Peyer's patch (tissue), 4 donors: ENCODE results near the gene ADIRF.

Experiments used
- POLR2A ChIP-seq, 2 donors: fragments of 450-650 bp; IDR thresholded peaks; one replicate each; pipeline ENCODE4 v1.5.1; 2017; ENCODE audit warnings: antibody characterized with exemption in 2 of 2, mild to moderate bottlenecking in 2 of 2, moderate library complexity in 2 of 2
- TF ChIP-seq, protein P1 (sequence below), 6 experiments: fragments of 450-650 bp in 4 of 6; fragments of 200-600 bp in 2 of 6; sonication (generic) in 1 of 6; IDR thresholded peaks; one replicate each; pipeline ENCODE4 v1.5.1; 2017 to 2019; ENCODE audit warnings: antibody characterized with exemption in 6 of 6, mild to moderate bottlenecking in 3 of 6, moderate library complexity in 1 of 6

DNA sequence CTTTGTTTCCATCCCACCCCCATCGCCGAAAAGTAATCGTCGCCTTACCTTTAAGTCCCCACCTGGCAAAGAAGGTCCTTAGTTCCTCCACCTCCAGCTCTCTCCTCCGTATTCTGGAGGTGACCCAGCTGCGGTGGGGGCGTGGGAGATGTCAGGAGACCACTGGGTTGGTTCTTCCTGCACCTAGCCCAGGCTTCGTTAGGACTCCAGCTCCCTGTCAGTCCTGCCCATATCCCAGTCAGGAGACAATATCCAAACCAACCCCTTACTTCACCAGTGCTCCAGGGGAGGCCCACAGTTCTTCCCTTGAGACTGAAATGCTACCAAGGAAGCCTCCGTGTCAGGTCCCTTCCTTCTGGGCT is 693 bp downstream of the ADIRF start:
- TF ChIP-seq POLR2A (IDR thresholded peaks at IDR 0.05) = no peak
- TF ChIP-seq, protein P1, sequence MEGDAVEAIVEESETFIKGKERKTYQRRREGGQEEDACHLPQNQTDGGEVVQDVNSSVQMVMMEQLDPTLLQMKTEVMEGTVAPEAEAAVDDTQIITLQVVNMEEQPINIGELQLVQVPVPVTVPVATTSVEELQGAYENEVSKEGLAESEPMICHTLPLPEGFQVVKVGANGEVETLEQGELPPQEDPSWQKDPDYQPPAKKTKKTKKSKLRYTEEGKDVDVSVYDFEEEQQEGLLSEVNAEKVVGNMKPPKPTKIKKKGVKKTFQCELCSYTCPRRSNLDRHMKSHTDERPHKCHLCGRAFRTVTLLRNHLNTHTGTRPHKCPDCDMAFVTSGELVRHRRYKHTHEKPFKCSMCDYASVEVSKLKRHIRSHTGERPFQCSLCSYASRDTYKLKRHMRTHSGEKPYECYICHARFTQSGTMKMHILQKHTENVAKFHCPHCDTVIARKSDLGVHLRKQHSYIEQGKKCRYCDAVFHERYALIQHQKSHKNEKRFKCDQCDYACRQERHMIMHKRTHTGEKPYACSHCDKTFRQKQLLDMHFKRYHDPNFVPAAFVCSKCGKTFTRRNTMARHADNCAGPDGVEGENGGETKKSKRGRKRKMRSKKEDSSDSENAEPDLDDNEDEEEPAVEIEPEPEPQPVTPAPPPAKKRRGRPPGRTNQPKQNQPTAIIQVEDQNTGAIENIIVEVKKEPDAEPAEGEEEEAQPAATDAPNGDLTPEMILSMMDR (IDR thresholded peaks at IDR 0.05) = peak in 1 of 6 experiments; percentile 6
